Keratinocyte (primary cell): ENCODE data around the gene DUSP5. TPM values are rescaled to one million over a fixed set of nuclear protein-coding genes. Genes with fewer than 3 reads are reported as not detected.

Experiments
- DNase-seq: peaks from one replicate; pipeline ENCODE4 v3.0.0-alpha.2; 2011; ENCODE audit warnings: low read depth, missing footprints, low spot score
- FAIRE-seq: peaks from 2 replicates; lab custom pipeline; 2011; peaks lifted over from hg19 to GRCh38; lab: Jason Lieb, UNC
- H2AFZ ChIP-seq: 2 replicates; pipeline ENCODE4 v1.6.0; 2012; ENCODE audit warnings: low read length, control low read depth, inconsistent platforms; ENCODE audit not compliant: control insufficient read depth
- H3K27ac ChIP-seq: 2 replicates; pipeline ENCODE4 v1.5.1; 2011; ENCODE audit warnings: low read length; ENCODE audit not compliant: control insufficient read depth, insufficient read depth
- H3K27me3 ChIP-seq: 3 replicates; pipeline ENCODE4 v1.6.0; 2011; ENCODE audit warnings: low read length; ENCODE audit not compliant: control insufficient read depth, insufficient read depth; ENCODE audit errors: extremely low read depth
- H3K36me3 ChIP-seq, 2 experiments: 2 replicates in 1 of 2; 3 replicates in 1 of 2; pipeline ENCODE4 v1.5.1; 2011; ENCODE audit warnings: low read length in 2 of 2, mild to moderate bottlenecking in 1 of 2; ENCODE audit not compliant: control insufficient read depth in 2 of 2, insufficient read depth in 2 of 2; ENCODE audit errors: extremely low read depth in 1 of 2
- H3K4me1 ChIP-seq: 3 replicates; pipeline ENCODE4 v1.5.1; 2011; ENCODE audit warnings: low read length; ENCODE audit not compliant: control insufficient read depth, insufficient read depth; ENCODE audit errors: extremely low read depth
- H3K4me2 ChIP-seq: 3 replicates; pipeline ENCODE4 v1.6.0; 2011; ENCODE audit warnings: low read depth, low read length; ENCODE audit not compliant: control insufficient read depth, insufficient read depth; ENCODE audit errors: extremely low read depth
- H3K4me3 ChIP-seq, 3 experiments: fragments of 200-600 bp in 1 of 3; sonication (generic) in 1 of 3; 2 replicates in 2 of 3; 3 replicates in 1 of 3; pipeline ENCODE4 v1.5.1; 2011 to 2016; ENCODE audit warnings: low read length in 3 of 3, mild to moderate bottlenecking in 3 of 3, control low read depth in 2 of 3, inconsistent platforms in 1 of 3, low read depth in 1 of 3, mixed read lengths in 1 of 3, mixed run types in 1 of 3, moderate library complexity in 1 of 3; ENCODE audit not compliant: control insufficient read depth in 2 of 3, insufficient read depth in 2 of 3; ENCODE audit errors: extremely low read depth in 1 of 3
- H3K79me2 ChIP-seq: 2 replicates; pipeline ENCODE4 v1.6.0; 2012; ENCODE audit warnings: low read length; ENCODE audit not compliant: control insufficient read depth, insufficient read depth
- H3K9ac ChIP-seq: 3 replicates; pipeline ENCODE4 v1.6.0; 2011; ENCODE audit warnings: low read length; ENCODE audit not compliant: control insufficient read depth, insufficient read depth; ENCODE audit errors: extremely low read depth
- H3K9me1 ChIP-seq: 3 replicates; pipeline ENCODE4 v1.6.0; 2011; ENCODE audit warnings: low read length; ENCODE audit not compliant: control insufficient read depth, insufficient read depth; ENCODE audit errors: extremely low read depth
- H3K9me3 ChIP-seq: 2 replicates; pipeline ENCODE4 v1.5.1; 2012; ENCODE audit warnings: low read depth, low read length; ENCODE audit not compliant: control insufficient read depth
- H4K20me1 ChIP-seq: 3 replicates; pipeline ENCODE4 v1.6.0; 2011; ENCODE audit warnings: low read length; ENCODE audit not compliant: control insufficient read depth, insufficient read depth; ENCODE audit errors: extremely low read depth
- EZH2 ChIP-seq: IDR thresholded peaks from one replicate; pipeline ENCODE4 v1.6.1; 2012; ENCODE audit warnings: inconsistent platforms, mild to moderate bottlenecking, low read length, moderate library complexity
- dilution Hi-C: fragments of 300-500 bp; cut with MboI; formaldehyde crosslinking; loops from one replicate; pipeline ENCODE4 v1.7.0; 2020; ENCODE audit warnings: low sequenced_read_pairs; ENCODE audit not compliant: extremely low pct_ligation_motif_present
- polyA plus RNA-seq, 5 experiments: library from polyadenylated mRNA; depleted of rRNA in 3 of 5; stranded (reverse) in 3 of 5; stranded (forward) in 1 of 5; unstranded in 1 of 5; fragments of >200 nt; gene quantifications; 1 replicate in 1 of 5; 2 replicates in 3 of 5; 3 replicates in 1 of 5; pipeline versions ENCODE4 v1.2.1 to v1.2.3, GENCODE V29; 2011 to 2012; ENCODE audit warnings: missing spikeins in 2 of 5, low read depth in 1 of 5, low replicate concordance in 1 of 5
- TF ChIP-seq, protein P1 (sequence below), 3 experiments: IDR thresholded peaks in 1 of 3; conservative IDR thresholded peaks in 1 of 3; optimal IDR thresholded peaks in 1 of 3; 2 replicates in 2 of 3; 3 replicates in 1 of 3; pipeline versions ENCODE3 to v1.5.1; 2011; ENCODE audit warnings: low read length in 3 of 3, mild to moderate bottlenecking in 3 of 3, moderate library complexity in 2 of 3, control low read depth in 1 of 3, inconsistent platforms in 1 of 3; ENCODE audit not compliant: insufficient read depth in 2 of 3; ENCODE audit errors: extremely low read depth in 1 of 3

Gene DUSP5
- polyA plus RNA-seq, 1 donor (not counting 4 experiments of a cell fraction or from before 2014, with no cell fraction given) = 49.6 TPM

DNA sequence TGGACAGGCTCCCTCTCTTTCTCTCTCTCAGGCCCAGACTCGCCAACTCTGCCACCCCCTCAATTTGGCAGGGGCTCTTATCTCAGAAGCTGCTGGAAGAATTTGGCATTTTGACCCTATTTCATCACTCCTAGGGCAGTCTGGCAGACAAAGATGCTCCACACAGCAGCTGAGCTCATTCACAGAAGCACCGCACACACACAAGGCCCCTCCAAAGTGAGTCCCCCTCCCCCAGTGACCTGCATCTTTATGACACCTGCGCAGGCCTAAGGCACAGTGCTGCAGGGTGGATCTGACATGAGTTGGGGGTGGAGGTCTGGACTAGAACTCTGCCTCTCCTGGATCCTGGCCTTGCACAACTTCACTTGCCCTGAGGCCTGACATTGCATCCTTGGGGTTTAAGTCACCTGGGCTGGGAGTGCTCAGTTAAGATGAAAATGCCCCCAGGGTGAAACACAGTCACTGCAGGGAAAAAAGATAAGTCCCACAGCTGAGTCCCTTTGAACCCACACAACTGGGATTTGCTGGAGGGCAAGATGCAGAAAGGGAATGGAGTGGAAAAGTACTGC is 41.1 kb upstream of the DUSP5 start:
- TF ChIP-seq, protein P1, sequence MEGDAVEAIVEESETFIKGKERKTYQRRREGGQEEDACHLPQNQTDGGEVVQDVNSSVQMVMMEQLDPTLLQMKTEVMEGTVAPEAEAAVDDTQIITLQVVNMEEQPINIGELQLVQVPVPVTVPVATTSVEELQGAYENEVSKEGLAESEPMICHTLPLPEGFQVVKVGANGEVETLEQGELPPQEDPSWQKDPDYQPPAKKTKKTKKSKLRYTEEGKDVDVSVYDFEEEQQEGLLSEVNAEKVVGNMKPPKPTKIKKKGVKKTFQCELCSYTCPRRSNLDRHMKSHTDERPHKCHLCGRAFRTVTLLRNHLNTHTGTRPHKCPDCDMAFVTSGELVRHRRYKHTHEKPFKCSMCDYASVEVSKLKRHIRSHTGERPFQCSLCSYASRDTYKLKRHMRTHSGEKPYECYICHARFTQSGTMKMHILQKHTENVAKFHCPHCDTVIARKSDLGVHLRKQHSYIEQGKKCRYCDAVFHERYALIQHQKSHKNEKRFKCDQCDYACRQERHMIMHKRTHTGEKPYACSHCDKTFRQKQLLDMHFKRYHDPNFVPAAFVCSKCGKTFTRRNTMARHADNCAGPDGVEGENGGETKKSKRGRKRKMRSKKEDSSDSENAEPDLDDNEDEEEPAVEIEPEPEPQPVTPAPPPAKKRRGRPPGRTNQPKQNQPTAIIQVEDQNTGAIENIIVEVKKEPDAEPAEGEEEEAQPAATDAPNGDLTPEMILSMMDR (optimal IDR thresholded peaks at IDR 0.05 in 1 of 3, IDR thresholded peaks at IDR 0.05 in 1 of 3, conservative IDR thresholded peaks at IDR 0.05 in 1 of 3; ENCODE audit: extremely low read depth in 1 of 3, insufficient read depth in 2 of 3, low read length in 3 of 3) = no peak
- no peak for TF ChIP-seq EZH2
- dilution Hi-C loops = no loop called here
- Histone ChIP-seq H3K4me2 (peak overlapping the region; percentile 25), H3K27me3 (no peaks in the 10 kb centered on the region), H3K79me2 (no peaks in the 10 kb centered on the region), H3K9me1 (no peaks in the 10 kb centered on the region), H3K9me3 (no peaks in the 10 kb centered on the region), H3K27ac (no peak overlapping the region), H4K20me1 (no peaks in the 10 kb centered on the region), H2AFZ (no peak overlapping the region), H3K36me3 (no peaks in the 10 kb centered on the region), H3K9ac (no peak overlapping the region), H3K4me3 (no peak overlapping the region), H3K4me1 (peaks cover 19% of the 10 kb centered on the region)
- DNase-seq (peak; percentile 83), FAIRE-seq (peak; percentile 41)

DNA sequence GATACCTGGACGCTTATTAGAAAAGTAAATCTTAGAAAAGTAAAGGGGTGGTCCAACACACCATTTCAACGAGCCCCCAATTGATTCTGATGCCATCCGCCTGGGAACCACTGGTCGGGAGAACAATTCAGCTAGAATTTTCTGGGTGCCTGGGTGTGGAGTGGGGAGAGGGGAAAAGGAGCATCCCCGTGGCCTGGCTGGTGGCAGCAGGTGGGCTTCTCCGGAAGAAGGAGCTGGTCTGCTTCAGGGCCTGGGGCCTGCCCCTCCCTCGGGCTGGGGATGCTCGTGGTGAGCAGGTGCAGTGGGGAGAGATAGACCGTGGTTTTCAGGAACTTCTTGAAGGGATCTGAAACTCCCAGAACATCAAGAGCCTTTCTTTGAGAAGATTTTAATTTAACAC is 39.9 kb upstream of the DUSP5 start:
- no peaks in the 10 kb centered on the region for H3K79me2 ChIP-seq
- H3K4me3 ChIP-seq = no peak overlapping the region
- H3K27me3 ChIP-seq = no peaks in the 10 kb centered on the region
- H3K36me3 ChIP-seq = no peaks in the 10 kb centered on the region
- H4K20me1 ChIP-seq = no peaks in the 10 kb centered on the region
- H2AFZ ChIP-seq = no peak overlapping the region
- H3K9ac ChIP-seq = no peak overlapping the region
- H3K4me2 ChIP-seq = no peak overlapping the region
- dilution Hi-C loops = no loop called here
- no peak for FAIRE-seq
- no peak for DNase-seq
- no peak overlapping the region for H3K27ac ChIP-seq
- peaks cover 19% of the 10 kb centered on the region for H3K4me1 ChIP-seq
- no peaks in the 10 kb centered on the region for H3K9me1 ChIP-seq
- no peaks in the 10 kb centered on the region for H3K9me3 ChIP-seq
- no peak for TF ChIP-seq EZH2
- TF ChIP-seq, protein P1 (optimal IDR thresholded peaks at IDR 0.05 in 1 of 3, IDR thresholded peaks at IDR 0.05 in 1 of 3, conservative IDR thresholded peaks at IDR 0.05 in 1 of 3; ENCODE audit: extremely low read depth in 1 of 3, insufficient read depth in 2 of 3, low read length in 3 of 3) = no peak
